Prostate gland (tissue), 2 donors: Measurements from ENCODE around the gene GABRG2.

ENCODE experiments used
- CTCF ChIP-seq, 4 experiments: fragments of 200-600 bp in 2 of 4; fragments of 450-650 bp in 2 of 4; sonication (generic) in 2 of 4; IDR thresholded peaks; 1 replicate in 3 of 4; 2 replicates in 1 of 4; pipeline ENCODE4 v1.5.1; 2016 to 2019; ENCODE audit warnings: antibody characterized with exemption in 4 of 4, mild to moderate bottlenecking in 2 of 4, moderate library complexity in 2 of 4
- POLR2A ChIP-seq: fragments of 450-650 bp; IDR thresholded peaks from one replicate; pipeline ENCODE4 v1.6.1; 2016; ENCODE audit warnings: antibody characterized with exemption, mild to moderate bottlenecking
- POLR2AphosphoS5 ChIP-seq: sonication (generic); formaldehyde crosslinking; IDR thresholded peaks from one replicate; pipeline ENCODE4 v1.6.1; 2017; ENCODE audit warnings: antibody characterized with exemption

GRCh38 chr5:162037431-162037830, 30.1 kb upstream of the GABRG2 start:
- no peak for TF ChIP-seq CTCF (IDR thresholded peaks at IDR 0.05)
- no peak for TF ChIP-seq POLR2AphosphoS5
- TF ChIP-seq POLR2A, result no peak
